Stimulated activated naive CD8-positive, alpha-beta T cell treated with anti-CD3 and anti-CD28 coated beads, Interleukin-15, Interleukin-2, amounts not matched to agents 100 ng/mL and 50 ng/mL, for 24 hours (primary cell): ENCODE results near the gene EPHA8.

ENCODE experiments used
- H3K27ac Mint-ChIP-seq: one replicate; pipeline ENCODE4 v1.8.0; 2021; ENCODE audit warnings: mild to moderate bottlenecking, mixed read lengths
- H3K27me3 Mint-ChIP-seq: one replicate; pipeline ENCODE4 v1.8.0; 2021; ENCODE audit warnings: mixed read lengths
- H3K36me3 Mint-ChIP-seq: one replicate; pipeline ENCODE4 v1.8.0; 2021; ENCODE audit warnings: low read depth, mixed read lengths
- H3K4me1 Mint-ChIP-seq: one replicate; pipeline ENCODE4 v1.8.0; 2021; ENCODE audit warnings: low read depth, mixed read lengths
- H3K4me3 Mint-ChIP-seq: one replicate; pipeline ENCODE4 v1.8.0; 2021; ENCODE audit warnings: mild to moderate bottlenecking, mixed read lengths
- H3K9me3 Mint-ChIP-seq: one replicate; pipeline ENCODE4 v1.8.0; 2021; ENCODE audit warnings: mixed read lengths

Gene EPHA8

DNA sequence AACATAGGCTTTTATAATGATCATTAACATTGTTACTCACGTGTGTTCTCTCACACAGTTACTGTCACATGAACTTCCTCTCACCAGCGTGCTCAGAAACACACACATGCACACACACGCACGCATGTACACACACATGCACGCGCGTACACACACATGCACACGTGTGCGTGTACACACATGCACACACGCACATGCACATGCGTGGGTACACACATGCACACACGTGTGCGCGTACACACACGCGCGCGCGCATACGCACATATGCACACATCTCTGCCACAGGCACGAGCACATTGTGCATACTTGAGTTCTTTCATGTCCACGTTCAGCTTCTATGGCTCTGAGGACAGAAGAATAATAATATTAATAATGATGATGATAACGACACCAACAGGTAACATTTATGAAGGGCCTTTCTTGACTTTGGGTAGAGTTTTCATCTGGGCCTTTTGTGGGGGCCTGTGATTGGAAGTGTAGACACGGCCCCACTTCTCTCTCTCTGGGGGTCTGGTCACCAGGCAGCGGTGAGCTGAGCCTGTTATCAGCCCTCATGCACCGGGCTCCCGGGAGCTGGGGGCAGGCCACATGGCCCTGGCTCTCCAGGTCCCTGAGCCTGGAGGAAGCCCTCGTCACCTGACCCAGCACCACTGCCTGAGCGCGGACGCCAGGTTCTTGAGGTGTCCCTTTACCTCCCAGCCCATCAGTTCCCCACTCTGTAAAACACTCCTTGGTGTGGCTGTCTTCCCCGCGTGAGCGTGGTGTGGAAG is 7.0 kb downstream of the EPHA8 start:
- H3K4me1 Mint-ChIP-seq = no peaks in the 10 kb centered on the region
- H3K27me3 Mint-ChIP-seq = peaks cover 7% of the 10 kb centered on the region
- H3K27ac Mint-ChIP-seq = no peak overlapping the region
- no peaks in the 10 kb centered on the region for H3K36me3 Mint-ChIP-seq
- H3K9me3 Mint-ChIP-seq = no peaks in the 10 kb centered on the region
- no peak overlapping the region for H3K4me3 Mint-ChIP-seq

GRCh38 chr1:22572818-22573217 is 9.5 kb downstream of the EPHA8 start:
- H3K4me3 Mint-ChIP-seq = no peak overlapping the region
- peaks cover 6% of the 10 kb centered on the region for H3K9me3 Mint-ChIP-seq
- H3K27me3 Mint-ChIP-seq = peaks cover 7% of the 10 kb centered on the region
- H3K27ac Mint-ChIP-seq = no peak overlapping the region
- H3K36me3 Mint-ChIP-seq = no peaks in the 10 kb centered on the region
- H3K4me1 Mint-ChIP-seq = no peaks in the 10 kb centered on the region

DNA sequence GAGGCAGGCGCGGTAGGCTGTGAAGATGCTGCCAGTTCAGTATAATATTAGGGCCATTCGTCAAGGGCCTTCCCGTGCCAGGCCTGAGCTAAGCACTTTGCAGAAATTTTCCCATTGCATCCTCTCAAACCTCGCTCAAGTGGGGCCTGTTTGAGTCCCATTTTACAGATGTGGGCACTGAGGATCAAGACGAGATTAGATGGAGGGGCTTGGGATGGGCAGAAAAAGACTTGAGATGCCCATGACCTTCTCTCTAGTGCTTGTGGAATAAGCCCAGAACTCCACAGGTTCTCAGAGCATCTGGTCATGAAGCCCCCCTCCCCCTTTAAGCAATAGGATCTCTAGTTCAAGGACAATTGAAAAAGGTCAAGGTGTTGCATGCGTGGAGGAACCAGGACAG is 9.9 kb downstream of the EPHA8 start:
- H3K27ac Mint-ChIP-seq = no peak overlapping the region
- H3K36me3 Mint-ChIP-seq = no peaks in the 10 kb centered on the region
- peaks cover 7% of the 10 kb centered on the region for H3K27me3 Mint-ChIP-seq
- H3K9me3 Mint-ChIP-seq = peaks cover 10% of the 10 kb centered on the region
- H3K4me3 Mint-ChIP-seq = no peak overlapping the region
- H3K4me1 Mint-ChIP-seq = no peaks in the 10 kb centered on the region

- Mint-ChIP-seq H3K27ac (no peak overlapping the region), H3K27me3 (peaks cover 7% of the 10 kb centered on the region), H3K36me3 (no peaks in the 10 kb centered on the region), H3K4me1 (no peaks in the 10 kb centered on the region), H3K9me3 (peaks cover 16% of the 10 kb centered on the region), H3K4me3 (no peak overlapping the region)
Measured at GRCh38 chr1:22575532-22576149, 12.4 kb downstream of the EPHA8 start.

DNA sequence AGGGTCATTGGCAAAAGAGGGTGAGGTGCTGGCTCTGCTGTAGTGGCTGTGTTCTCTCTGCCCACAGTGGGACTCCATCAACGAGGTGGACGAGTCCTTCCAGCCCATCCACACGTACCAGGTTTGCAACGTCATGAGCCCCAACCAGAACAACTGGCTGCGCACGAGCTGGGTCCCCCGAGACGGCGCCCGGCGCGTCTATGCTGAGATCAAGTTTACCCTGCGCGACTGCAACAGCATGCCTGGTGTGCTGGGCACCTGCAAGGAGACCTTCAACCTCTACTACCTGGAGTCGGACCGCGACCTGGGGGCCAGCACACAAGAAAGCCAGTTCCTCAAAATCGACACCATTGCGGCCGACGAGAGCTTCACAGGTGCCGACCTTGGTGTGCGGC is 12.9 kb downstream of the EPHA8 start:
- peaks cover 7% of the 10 kb centered on the region for H3K27me3 Mint-ChIP-seq
- H3K4me3 Mint-ChIP-seq = no peak overlapping the region
- no peaks in the 10 kb centered on the region for H3K4me1 Mint-ChIP-seq
- H3K9me3 Mint-ChIP-seq = peaks cover 16% of the 10 kb centered on the region
- no peak overlapping the region for H3K27ac Mint-ChIP-seq
- H3K36me3 Mint-ChIP-seq = no peaks in the 10 kb centered on the region

DNA sequence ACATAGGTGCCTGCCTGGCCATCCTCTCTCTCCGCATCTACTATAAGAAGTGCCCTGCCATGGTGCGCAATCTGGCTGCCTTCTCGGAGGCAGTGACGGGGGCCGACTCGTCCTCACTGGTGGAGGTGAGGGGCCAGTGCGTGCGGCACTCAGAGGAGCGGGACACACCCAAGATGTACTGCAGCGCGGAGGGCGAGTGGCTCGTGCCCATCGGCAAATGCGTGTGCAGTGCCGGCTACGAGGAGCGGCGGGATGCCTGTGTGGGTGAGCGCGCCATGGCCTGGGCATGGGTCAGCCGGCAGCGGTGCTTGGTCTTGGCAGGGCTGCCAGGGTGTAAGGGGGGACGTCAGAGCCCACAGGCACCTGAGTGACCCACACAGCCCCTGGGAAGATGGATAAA is 13.3 kb downstream of the EPHA8 start:
- H3K9me3 Mint-ChIP-seq = peaks cover 16% of the 10 kb centered on the region
- no peak overlapping the region for H3K27ac Mint-ChIP-seq
- H3K4me3 Mint-ChIP-seq = no peak overlapping the region
- no peaks in the 10 kb centered on the region for H3K36me3 Mint-ChIP-seq
- peaks cover 7% of the 10 kb centered on the region for H3K27me3 Mint-ChIP-seq
- H3K4me1 Mint-ChIP-seq = no peaks in the 10 kb centered on the region

DNA sequence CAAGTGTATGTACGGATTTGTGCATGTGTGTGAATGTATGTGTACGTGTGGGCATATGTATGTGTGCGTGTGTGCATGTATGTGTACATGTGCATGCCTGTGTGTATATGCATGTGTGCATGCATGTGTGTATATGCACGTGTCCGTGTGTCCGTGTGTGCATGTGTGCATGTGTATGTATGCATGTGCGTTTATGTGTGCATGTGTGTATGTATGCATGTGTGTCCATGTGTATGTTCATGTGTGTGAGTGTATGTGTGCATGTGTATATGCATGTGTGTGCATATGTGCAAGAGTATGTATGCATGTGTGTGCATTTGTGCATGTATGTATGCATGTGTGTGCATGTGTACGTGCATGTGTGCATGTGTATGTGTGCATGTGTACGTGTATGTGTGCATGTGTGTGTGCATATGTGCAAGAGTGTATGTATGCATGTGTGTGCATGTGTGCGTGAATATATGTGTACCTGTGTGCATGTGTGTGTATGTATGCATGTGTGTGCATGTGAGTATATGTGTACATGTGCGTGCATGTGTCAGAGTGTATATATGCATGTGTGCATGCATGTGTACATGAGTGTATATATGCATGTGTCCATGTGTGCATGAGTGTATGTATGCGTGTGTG is 15.6 kb downstream of the EPHA8 start:
- Mint-ChIP-seq H3K27me3 (no peaks in the 10 kb centered on the region), H3K27ac (no peak overlapping the region), H3K36me3 (no peaks in the 10 kb centered on the region), H3K9me3 (peaks cover 16% of the 10 kb centered on the region), H3K4me1 (no peaks in the 10 kb centered on the region), H3K4me3 (no peak overlapping the region)

DNA sequence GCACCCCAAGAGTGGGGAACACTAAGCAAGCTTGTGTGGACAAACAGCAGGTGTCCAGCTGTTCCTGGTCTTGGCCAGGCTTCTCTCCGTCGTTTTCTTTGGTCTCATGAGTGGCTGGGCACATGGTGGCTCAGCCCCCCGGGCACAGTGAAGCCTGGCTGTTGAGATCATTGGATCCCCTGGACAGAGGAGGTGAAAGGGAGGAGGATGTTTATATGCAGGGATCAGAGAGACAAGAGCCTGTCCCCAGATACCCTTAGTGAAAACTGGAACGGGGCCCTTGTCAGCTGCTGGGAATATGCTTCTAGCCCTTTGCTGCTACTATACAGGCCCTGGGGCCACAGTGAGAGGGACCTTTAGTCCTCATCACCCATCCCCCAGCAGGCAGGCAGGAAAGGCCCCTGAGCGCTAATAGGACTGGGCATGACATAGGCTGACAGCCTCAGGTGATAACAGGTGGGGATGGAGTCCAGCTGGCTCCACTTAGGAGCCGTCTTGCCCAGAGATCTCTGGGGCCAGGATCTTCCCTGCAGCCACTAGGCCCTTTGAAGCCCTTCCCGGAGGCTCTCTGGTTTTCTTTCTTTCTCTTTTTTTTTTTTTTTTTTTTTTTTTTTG is 16.4 kb downstream of the EPHA8 start:
- H3K27me3 Mint-ChIP-seq = no peaks in the 10 kb centered on the region
- no peaks in the 10 kb centered on the region for H3K36me3 Mint-ChIP-seq
- no peak overlapping the region for H3K27ac Mint-ChIP-seq
- H3K4me1 Mint-ChIP-seq = no peaks in the 10 kb centered on the region
- H3K9me3 Mint-ChIP-seq = peaks cover 16% of the 10 kb centered on the region
- no peak overlapping the region for H3K4me3 Mint-ChIP-seq

- peaks cover 8% of the 10 kb centered on the region for H3K9me3 Mint-ChIP-seq
- H3K4me3 Mint-ChIP-seq = no peak overlapping the region
- H3K27me3 Mint-ChIP-seq = peaks cover 4% of the 10 kb centered on the region
- H3K27ac Mint-ChIP-seq = no peak overlapping the region
- no peaks in the 10 kb centered on the region for H3K4me1 Mint-ChIP-seq
- H3K36me3 Mint-ChIP-seq = no peaks in the 10 kb centered on the region
Measured at GRCh38 chr1:22582661-22583635, 19.7 kb downstream of the EPHA8 start.

DNA sequence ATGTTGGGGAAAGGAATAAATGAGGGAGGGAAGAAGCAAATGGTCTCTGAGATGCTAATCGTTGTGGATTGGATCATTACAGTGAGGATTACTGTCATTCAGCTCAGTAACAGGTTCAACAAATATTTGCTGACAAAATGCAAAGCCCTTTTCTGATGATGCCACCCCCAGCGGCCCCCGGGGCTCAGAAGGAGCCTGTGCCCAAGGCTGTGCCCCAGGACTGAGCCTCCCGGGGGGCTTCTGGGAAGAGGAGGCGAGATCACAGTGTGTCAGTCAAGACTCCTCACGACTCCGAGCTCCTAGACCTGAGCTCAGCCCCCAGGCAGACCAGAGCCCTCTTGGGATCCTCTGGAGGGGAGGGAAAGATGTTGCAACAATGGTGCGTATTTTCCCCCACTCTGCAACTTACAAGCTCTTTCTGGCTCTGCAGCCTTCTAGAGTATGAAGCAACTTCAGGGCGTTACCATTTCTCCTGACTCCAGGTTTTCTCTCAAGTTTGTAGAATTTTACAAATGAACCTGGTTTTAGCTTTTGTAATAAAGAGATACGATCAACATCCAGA is 20.8 kb downstream of the EPHA8 start:
- Mint-ChIP-seq H3K27ac (no peak overlapping the region), H3K36me3 (no peaks in the 10 kb centered on the region), H3K9me3 (no peaks in the 10 kb centered on the region), H3K4me3 (no peak overlapping the region), H3K4me1 (no peaks in the 10 kb centered on the region), H3K27me3 (peaks cover 4% of the 10 kb centered on the region)

- no peaks in the 10 kb centered on the region for H3K4me1 Mint-ChIP-seq
- peaks cover 5% of the 10 kb centered on the region for H3K27me3 Mint-ChIP-seq
- no peaks in the 10 kb centered on the region for H3K9me3 Mint-ChIP-seq
- no peaks in the 10 kb centered on the region for H3K36me3 Mint-ChIP-seq
- no peak overlapping the region for H3K4me3 Mint-ChIP-seq
- no peak overlapping the region for H3K27ac Mint-ChIP-seq
Measured at GRCh38 chr1:22584970-22585369, 21.7 kb downstream of the EPHA8 start.

GRCh38 chr1:22585471-22585870 is 22.2 kb downstream of the EPHA8 start:
- H3K4me1 Mint-ChIP-seq = no peaks in the 10 kb centered on the region
- H3K36me3 Mint-ChIP-seq = no peaks in the 10 kb centered on the region
- H3K27ac Mint-ChIP-seq = no peak overlapping the region
- H3K9me3 Mint-ChIP-seq = no peaks in the 10 kb centered on the region
- H3K4me3 Mint-ChIP-seq = no peak overlapping the region
- H3K27me3 Mint-ChIP-seq = peaks cover 10% of the 10 kb centered on the region

- H3K36me3 Mint-ChIP-seq = no peaks in the 10 kb centered on the region
- no peak overlapping the region for H3K27ac Mint-ChIP-seq
- no peak overlapping the region for H3K4me3 Mint-ChIP-seq
- peaks cover 16% of the 10 kb centered on the region for H3K27me3 Mint-ChIP-seq
- no peaks in the 10 kb centered on the region for H3K4me1 Mint-ChIP-seq
- H3K9me3 Mint-ChIP-seq = no peaks in the 10 kb centered on the region
Measured at GRCh38 chr1:22586356-22587130, 23.3 kb downstream of the EPHA8 start.
